B cell (primary cell): ENCODE results near the gene PM20D2. TPM values are rescaled to one million over a fixed set of nuclear protein-coding genes. Genes with fewer than 3 reads are reported as not detected.

ENCODE experiments used
- ATAC-seq: fragments of 200-7000 bp; cut with Tn5 transposase; one replicate; pipeline ENCODE4 v1.10.0; 2021; ENCODE audit warnings: low read depth, mild to moderate bottlenecking, moderate number of reproducible peaks, moderate library complexity
- CTCF ChIA-PET: fragments of 350-600 bp; sonication (Branson Sonifier 250); formaldehyde crosslinking; loops from one replicate; lab custom pipeline; 2021; ENCODE audit warnings: antibody characterized with exemption, inconsistent platforms; lab: Charles Lee
- POLR2A ChIA-PET: fragments of 350-600 bp; sonication (Branson Sonifier 250); formaldehyde crosslinking; loops from one replicate; lab custom pipeline; 2021; ENCODE audit warnings: antibody characterized with exemption; lab: Charles Lee
- DNase-seq: peaks from one replicate; pipeline ENCODE4 v3.0.0; 2013
- H2AFZ ChIP-seq: 2 replicates; pipeline ENCODE4 v1.6.1; 2012; ENCODE audit warnings: mild to moderate bottlenecking, low read depth, low read length; ENCODE audit not compliant: insufficient read depth, poor library complexity, severe bottlenecking
- H3K27ac ChIP-seq, 2 donors: 1 replicate in 1 of 2; 2 replicates in 1 of 2; pipeline ENCODE4 v1.5.1; 2012 to 2013; ENCODE audit warnings: low read length in 2 of 2, mild to moderate bottlenecking in 2 of 2, moderate library complexity in 1 of 2
- H3K27me3 ChIP-seq, 4 experiments: fragments of 200-600 bp in 1 of 4; sonication (generic) in 1 of 4; replicated peaks in 1 of 4; 1 replicate in 2 of 4; 2 replicates in 2 of 4; pipeline versions ENCODE4 v1.6.1 to v1.7.0; 2013 to 2016; ENCODE audit warnings: low read length in 3 of 4, mild to moderate bottlenecking in 2 of 4, mixed read lengths in 1 of 4, moderate library complexity in 1 of 4; ENCODE audit not compliant: insufficient read depth in 4 of 4, control insufficient read depth in 3 of 4; ENCODE audit errors: control extremely low read depth in 1 of 4
- H3K36me3 ChIP-seq, 2 experiments: replicated peaks in 1 of 2; 1 replicate in 1 of 2; 2 replicates in 1 of 2; pipeline versions ENCODE4 v1.6.1 to v1.7.1; 2013; ENCODE audit warnings: low read length in 1 of 2; ENCODE audit not compliant: insufficient read depth in 2 of 2, control insufficient read depth in 1 of 2; ENCODE audit errors: control extremely low read depth in 1 of 2, extremely low read depth in 1 of 2
- H3K4me1 ChIP-seq, 2 donors: fragments of 200-600 bp in 1 of 2; sonication (generic) in 1 of 2; 1 replicate in 1 of 2; 2 replicates in 1 of 2; pipeline versions ENCODE4 v1.5.1 to v1.6.1; 2013 to 2017; ENCODE audit warnings: low read length in 2 of 2; ENCODE audit not compliant: control insufficient read depth in 2 of 2, insufficient read depth in 2 of 2
- H3K4me2 ChIP-seq: replicated peaks from 2 replicates; pipeline ENCODE3; 2012; ENCODE audit warnings: mild to moderate bottlenecking, low read depth, low read length; ENCODE audit not compliant: poor library complexity, severe bottlenecking
- H3K4me3 ChIP-seq, 5 experiments: fragments of 200-600 bp in 1 of 5; sonication (generic) in 1 of 5; 1 replicate in 3 of 5; 2 replicates in 2 of 5; pipeline versions ENCODE4 v1.5.1 to v1.7.0; 2011 to 2016; ENCODE audit warnings: low read length in 4 of 5, mild to moderate bottlenecking in 4 of 5, low read depth in 2 of 5, control low read depth in 1 of 5, moderate library complexity in 1 of 5; ENCODE audit not compliant: insufficient read depth in 1 of 5; ENCODE audit errors: control extremely low read depth in 1 of 5, extremely low read depth in 1 of 5
- H3K79me2 ChIP-seq: fragments of 200-600 bp; sonication (generic); one replicate; pipeline ENCODE4 v1.6.0; 2016; ENCODE audit warnings: low read length; ENCODE audit not compliant: control insufficient read depth, insufficient read depth
- H3K9ac ChIP-seq: fragments of 200-600 bp; sonication (generic); 2 replicates; pipeline ENCODE4 v1.6.1; 2017; ENCODE audit warnings: mild to moderate bottlenecking, low read length, moderate library complexity
- H3K9me3 ChIP-seq, 3 donors: one replicate each; pipeline versions ENCODE4 v1.6.1 to v1.7.1; 2013; ENCODE audit warnings: low read length in 2 of 3; ENCODE audit not compliant: control insufficient read depth in 2 of 3, insufficient read depth in 1 of 3; ENCODE audit errors: control extremely low read depth in 1 of 3
- H4K20me1 ChIP-seq: 2 replicates; pipeline ENCODE4 v1.6.0; 2012; ENCODE audit warnings: mild to moderate bottlenecking, low read length; ENCODE audit not compliant: insufficient read depth, control insufficient read depth, poor library complexity, severe bottlenecking
- H3K27ac Mint-ChIP-seq: one replicate; pipeline ENCODE4 v1.8.0; 2021; ENCODE audit warnings: mixed read lengths
- H3K27me3 Mint-ChIP-seq: one replicate; pipeline ENCODE4 v1.8.0; 2021; ENCODE audit warnings: mixed read lengths
- H3K4me1 Mint-ChIP-seq: one replicate; pipeline ENCODE4 v1.8.0; 2021; ENCODE audit warnings: mixed read lengths
- H3K4me3 Mint-ChIP-seq: one replicate; pipeline ENCODE4 v1.8.0; 2021; ENCODE audit warnings: mixed read lengths
- H3K9me3 Mint-ChIP-seq: one replicate; pipeline ENCODE4 v1.8.0; 2022; ENCODE audit warnings: mixed read lengths; ENCODE audit not compliant: insufficient read depth
- EZH2 ChIP-seq: IDR thresholded peaks from 2 replicates; pipeline ENCODE4 v1.6.1; 2012; ENCODE audit warnings: borderline replicate concordance, low read depth, mild to moderate bottlenecking, moderate library complexity, low read length; ENCODE audit not compliant: insufficient read depth, poor library complexity, severe bottlenecking
- WGBS: methylation state at CpG from one replicate; pipeline ENCODE4 v1.1.5; 2013; ENCODE audit warnings: missing lambda C conversion rate; ENCODE audit not compliant: insufficient coverage; 5-methylcytosine and 5-hydroxymethylcytosine counted together
- intact Hi-C: fragments of 100-400 bp; cut with micrococcal nuclease; formaldehyde crosslinking; loops from one replicate; pipeline ENCODE4 v1.10.0; 2022
- polyA plus RNA-seq: library from polyadenylated mRNA; depleted of rRNA; stranded (reverse); fragments of >200 nt; gene quantifications from 2 replicates; pipeline ENCODE4 v1.2.3, GENCODE V29; 2012
- total RNA-seq, 2 donors: library from RNA; stranded (reverse); fragments of 120-200 nt in 1 of 2; gene quantifications; 1 replicate in 1 of 2; 2 replicates in 1 of 2; pipeline versions ENCODE4 v1.2.3 to v1.2.4, GENCODE V29; 2013 to 2022
- TF ChIP-seq, protein P1 (sequence below): fragments of 200-600 bp; IDR thresholded peaks from one replicate; pipeline ENCODE4 v1.8.0; 2022; ENCODE audit warnings: antibody characterized with exemption, mild to moderate bottlenecking

PM20D2 gene
- total and polyA plus RNA-seq, 2 donors (not counting 1 experiment from before 2014, with no cell fraction given): 7.4 to 16.4 TPM

DNA sequence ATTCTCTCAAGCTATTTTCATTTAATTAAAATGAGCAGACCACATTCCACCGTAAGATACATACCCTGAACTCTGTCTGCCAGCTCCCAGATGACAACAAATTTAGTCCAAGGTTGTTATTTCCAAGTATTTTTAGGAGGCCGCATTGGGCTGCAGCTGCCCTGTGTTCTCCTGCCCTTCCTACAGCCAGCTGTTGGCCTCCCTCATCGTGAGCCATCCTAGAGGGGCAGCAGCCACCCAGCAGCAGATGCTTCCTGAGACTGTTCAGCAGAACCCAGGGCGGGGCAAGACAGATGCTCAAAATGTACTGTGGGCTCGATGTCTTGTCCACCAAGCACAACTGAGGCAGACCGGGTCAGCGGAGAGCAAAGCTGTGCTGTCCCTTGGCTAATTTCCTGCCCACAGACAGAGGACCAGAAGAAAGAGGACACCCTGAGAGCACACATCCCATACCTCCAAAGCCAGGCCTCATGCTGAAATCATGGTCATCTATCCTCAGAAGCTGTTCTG is 54.9 kb downstream of the PM20D2 start:
- H3K4me3 Mint-ChIP-seq: no peak overlapping the region
- Histone ChIP-seq H3K36me3 (no peaks in the 10 kb centered on the region), H3K4me2 (no peak overlapping the region), H3K27me3 (no peaks in the 10 kb centered on the region), H3K4me3 (no peak overlapping the region), H3K9me3 (peaks cover 0 to 5% (median 1%) of the 10 kb centered on the region in 3 donors), H4K20me1 (no peaks in the 10 kb centered on the region), H2AFZ (no peak overlapping the region), H3K27ac (no peak overlapping the region), H3K79me2 (no peaks in the 10 kb centered on the region), H3K9ac (no peak overlapping the region), H3K4me1 (no peaks in the 10 kb centered on the region)
- intact Hi-C loops: no loop called here
- peaks cover 2% of the 10 kb centered on the region for H3K9me3 Mint-ChIP-seq
- 89% methylated on average over 7 of the region's 7 CpGs for WGBS
- POLR2A ChIA-PET: no interaction called here
- TF ChIP-seq EZH2: no peak
- TF ChIP-seq, protein P1, sequence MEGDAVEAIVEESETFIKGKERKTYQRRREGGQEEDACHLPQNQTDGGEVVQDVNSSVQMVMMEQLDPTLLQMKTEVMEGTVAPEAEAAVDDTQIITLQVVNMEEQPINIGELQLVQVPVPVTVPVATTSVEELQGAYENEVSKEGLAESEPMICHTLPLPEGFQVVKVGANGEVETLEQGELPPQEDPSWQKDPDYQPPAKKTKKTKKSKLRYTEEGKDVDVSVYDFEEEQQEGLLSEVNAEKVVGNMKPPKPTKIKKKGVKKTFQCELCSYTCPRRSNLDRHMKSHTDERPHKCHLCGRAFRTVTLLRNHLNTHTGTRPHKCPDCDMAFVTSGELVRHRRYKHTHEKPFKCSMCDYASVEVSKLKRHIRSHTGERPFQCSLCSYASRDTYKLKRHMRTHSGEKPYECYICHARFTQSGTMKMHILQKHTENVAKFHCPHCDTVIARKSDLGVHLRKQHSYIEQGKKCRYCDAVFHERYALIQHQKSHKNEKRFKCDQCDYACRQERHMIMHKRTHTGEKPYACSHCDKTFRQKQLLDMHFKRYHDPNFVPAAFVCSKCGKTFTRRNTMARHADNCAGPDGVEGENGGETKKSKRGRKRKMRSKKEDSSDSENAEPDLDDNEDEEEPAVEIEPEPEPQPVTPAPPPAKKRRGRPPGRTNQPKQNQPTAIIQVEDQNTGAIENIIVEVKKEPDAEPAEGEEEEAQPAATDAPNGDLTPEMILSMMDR: no peak
- ATAC-seq: no peak
- H3K4me1 Mint-ChIP-seq: no peaks in the 10 kb centered on the region
- no peak for DNase-seq
- no peak overlapping the region for H3K27ac Mint-ChIP-seq
- CTCF ChIA-PET: no interaction called here
- peaks cover 11% of the 10 kb centered on the region for H3K27me3 Mint-ChIP-seq

DNA sequence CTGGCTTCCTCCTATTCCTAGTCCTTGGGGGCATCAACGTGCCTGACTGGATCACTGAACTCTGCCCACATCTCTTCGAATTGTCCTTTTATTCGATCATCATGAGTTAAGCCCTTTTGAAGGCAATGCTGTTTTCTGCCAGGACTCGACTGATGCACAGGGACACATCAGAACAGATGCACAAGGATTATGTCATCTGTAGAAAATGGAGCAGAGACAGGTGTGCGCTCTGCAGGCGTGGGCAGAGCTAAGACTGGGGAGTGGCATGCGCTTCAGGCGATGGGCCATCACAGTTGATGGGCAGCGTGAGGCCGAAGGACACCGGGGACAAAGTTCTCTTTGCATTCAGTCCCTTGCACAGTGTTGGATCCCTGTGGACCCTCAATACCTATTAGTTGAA is 58.2 kb downstream of the PM20D2 start:
- H3K4me3 ChIP-seq: no peak overlapping the region
- H3K27me3 Mint-ChIP-seq: peaks cover 5% of the 10 kb centered on the region
- ChIA-PET CTCF (no interaction called here), POLR2A (no interaction called here)
- DNase-seq (no peak), ATAC-seq (no peak)
- H3K36me3 ChIP-seq: no peaks in the 10 kb centered on the region
- WGBS: 87% methylated on average over 11 of the region's 11 CpGs
- intact Hi-C loops: no loop called here
- H3K9ac ChIP-seq: no peak overlapping the region
- no peak overlapping the region for H2AFZ ChIP-seq
- no peak overlapping the region for H3K27ac ChIP-seq
- no peaks in the 10 kb centered on the region for H3K4me1 Mint-ChIP-seq
- TF ChIP-seq, protein P1: no peak
- no peak for TF ChIP-seq EZH2
- H3K9me3 ChIP-seq: no peaks in the 10 kb centered on the region
- H3K4me1 ChIP-seq: no peaks in the 10 kb centered on the region
- no peak overlapping the region for H3K4me3 Mint-ChIP-seq
- H4K20me1 ChIP-seq: no peaks in the 10 kb centered on the region
- no peak overlapping the region for H3K4me2 ChIP-seq
- H3K79me2 ChIP-seq: no peaks in the 10 kb centered on the region
- H3K9me3 Mint-ChIP-seq: no peaks in the 10 kb centered on the region
- H3K27ac Mint-ChIP-seq: no peak overlapping the region
- H3K27me3 ChIP-seq: no peaks in the 10 kb centered on the region
